OCI-LY7 (cell line): Measurements from ENCODE around the gene GANAB. TPM values are rescaled to one million over a fixed set of nuclear protein-coding genes. Genes with fewer than 3 reads are reported as not detected.

Experiments
- BruUV-seq: library from RNA; stranded (reverse); fragments of 400-500 nt; replicated peaks from 2 replicates; lab custom pipeline; 2021; lab: Mats Ljungman, UMichigan
- CTCF ChIA-PET: fragments of 300-600 bp; sonication (Branson Sonifier 250); formaldehyde crosslinking; loops from one replicate; lab custom pipeline; 2022; ENCODE audit warnings: antibody characterized with exemption; ENCODE audit not compliant: unreplicated experiment; lab: Charles Lee
- POLR2A ChIA-PET: fragments of 300-600 bp; sonication (Branson Sonifier 250); formaldehyde crosslinking; loops from one replicate; lab custom pipeline; 2022; ENCODE audit warnings: antibody characterized with exemption; lab: Charles Lee
- DNase-seq: peaks from one replicate; pipeline ENCODE4 v3.0.0-alpha.2; 2015; ENCODE audit warnings: low spot score
- H2AFZ ChIP-seq: fragments of 200-600 bp; sonication (generic), shearing (Covaris generic); 2 replicates; pipeline ENCODE4 v1.6.1; 2014; ENCODE audit warnings: mild to moderate bottlenecking, antibody characterized with exemption, low read length, moderate library complexity
- H3K27ac ChIP-seq: fragments of 200-600 bp; sonication (generic); 2 replicates; pipeline ENCODE4 v1.5.1; 2014; ENCODE audit warnings: mixed run types, low read depth, mild to moderate bottlenecking, moderate library complexity, low read length, inconsistent platforms; ENCODE audit not compliant: poor library complexity, severe bottlenecking
- H3K36me3 ChIP-seq: fragments of 200-600 bp; sonication (generic); 2 replicates; pipeline ENCODE4 v1.6.1; 2014; ENCODE audit warnings: mild to moderate bottlenecking, antibody characterized with exemption, low read length, moderate library complexity, mixed read lengths; ENCODE audit not compliant: insufficient read depth
- H3K4me1 ChIP-seq: fragments of 200-600 bp; sonication (generic); 2 replicates; pipeline ENCODE4 v1.5.1; 2014; ENCODE audit warnings: mild to moderate bottlenecking, low read length; ENCODE audit not compliant: insufficient read depth, poor library complexity, severe bottlenecking
- H3K4me2 ChIP-seq: fragments of 200-600 bp; sonication (generic); 2 replicates; pipeline ENCODE4 v1.6.1; 2014; ENCODE audit warnings: mild to moderate bottlenecking, low read length
- H3K4me3 ChIP-seq: fragments of 200-600 bp; sonication (generic); 2 replicates; pipeline ENCODE4 v1.5.1; 2014; ENCODE audit warnings: mild to moderate bottlenecking, low read depth, low read length; ENCODE audit not compliant: poor library complexity, severe bottlenecking
- H3K79me2 ChIP-seq: fragments of 200-600 bp; sonication (generic); 2 replicates; pipeline ENCODE4 v1.6.1; 2016; ENCODE audit warnings: low read depth, mild to moderate bottlenecking, low read length, moderate library complexity, mixed read lengths; ENCODE audit not compliant: insufficient read depth
- H3K9me2 ChIP-seq: fragments of 200-600 bp; sonication (generic); 2 replicates; pipeline ENCODE4 v1.6.1; 2016; ENCODE audit warnings: mild to moderate bottlenecking, low read length, mixed read lengths; ENCODE audit not compliant: insufficient read depth
- H3K9me3 ChIP-seq: fragments of 200-600 bp; sonication (generic); 2 replicates; pipeline ENCODE4 v1.6.1; 2014; ENCODE audit warnings: mild to moderate bottlenecking, mixed run types, low read length, mixed read lengths
- H4K20me1 ChIP-seq: fragments of 200-600 bp; sonication (generic); 2 replicates; pipeline ENCODE4 v1.6.1; 2014; ENCODE audit warnings: mild to moderate bottlenecking, antibody characterized with exemption, low read length, moderate library complexity, mixed read lengths; ENCODE audit not compliant: insufficient read depth
- EZH2phosphoT487 ChIP-seq: fragments of 200-600 bp; sonication (generic); IDR thresholded peaks from 2 replicates; pipeline ENCODE4 v1.6.1; 2018; ENCODE audit warnings: low read depth, borderline replicate concordance, mild to moderate bottlenecking, mixed run types, antibody characterized with exemption, low read length, moderate library complexity, mixed read lengths
- intact Hi-C: fragments of 100-400 bp; cut with micrococcal nuclease; formaldehyde crosslinking; loops from one replicate; pipeline ENCODE4 v1.10.0; 2022; ENCODE audit not compliant: unreplicated experiment
- total RNA-seq, 2 experiments: library from RNA; depleted of rRNA in 1 of 2; stranded (reverse); fragments of >200 nt in 1 of 2; shearing (Covaris generic) in 1 of 2; gene quantifications; 2 replicates each; pipeline ENCODE4 v1.2.3, GENCODE V29; 2014 to 2022
- TF ChIP-seq, protein P1 (sequence below): fragments of 200-600 bp; sonication (generic); conservative IDR thresholded peaks from 2 replicates; pipeline ENCODE4 v1.5.1; 2014; ENCODE audit warnings: mild to moderate bottlenecking, antibody characterized with exemption, low read length, moderate library complexity, mixed read lengths

The GANAB gene
- total RNA-seq, 2 experiments from 2014 or later, result 108 to 217 TPM

DNA sequence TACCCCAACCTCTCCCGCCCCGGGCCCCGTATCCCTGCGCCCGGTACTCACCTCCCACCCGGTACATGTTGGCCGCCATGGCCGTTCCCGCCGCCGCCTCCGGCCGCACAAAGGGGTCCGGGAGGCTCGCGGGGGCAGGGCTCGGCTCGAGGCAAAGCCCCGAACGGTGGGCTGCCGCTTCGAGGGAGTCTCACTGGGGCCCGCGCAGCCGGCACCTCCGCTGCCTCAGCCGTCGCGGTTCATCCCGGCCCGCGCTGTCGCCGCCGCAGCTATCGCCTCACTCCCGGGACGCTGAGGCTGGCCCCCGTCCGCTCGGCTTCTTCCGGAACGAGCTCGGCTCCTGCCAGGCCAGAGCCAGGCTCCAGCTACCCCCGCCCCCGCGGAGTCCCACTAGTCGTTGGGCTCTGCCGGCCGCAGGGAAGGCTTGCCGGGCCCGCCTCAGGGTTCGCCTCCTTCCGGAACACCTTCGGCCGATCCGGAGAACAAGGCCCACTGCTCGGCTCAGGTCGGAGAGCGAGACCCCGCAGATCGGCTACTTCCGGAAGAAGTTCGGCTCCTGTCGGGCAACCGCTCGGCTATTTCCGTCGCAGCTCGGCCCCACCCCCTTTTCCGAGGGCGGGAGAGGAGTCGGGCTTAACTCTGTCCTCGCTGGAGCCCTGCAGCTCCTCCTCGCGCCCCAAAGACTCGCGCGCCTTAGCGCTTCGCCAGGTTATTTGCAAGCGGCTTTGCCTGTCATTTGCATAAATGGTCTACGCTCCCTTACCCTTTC lies 44.9 kb downstream of the GANAB start, which contains the start of gene MTA2:
MTA2 (minus strand) TSS at position 494 of the 769 bp plus-strand sequence; CDS start at position 79, 415 bp downstream.
- Histone ChIP-seq H3K79me2 (peaks cover 37% of the 10 kb centered on the region), H3K9me3 (no peaks in the 10 kb centered on the region), H4K20me1 (peaks cover 9% of the 10 kb centered on the region; the same call in 1 of the 2 replicates), H3K4me3 (peak within 1 kb of the TSS; percentile 98), H3K36me3 (peaks cover 82% of the 10 kb centered on the region), H2AFZ (peak within 1 kb of the TSS; percentile 34; the same call in 1 of the 2 replicates), H3K4me1 (peaks cover 24% of the 10 kb centered on the region), H3K4me2 (peak within 1 kb of the TSS; percentile 98), H3K9me2 (no peaks in the 10 kb centered on the region), H3K27ac (peak within 1 kb of the TSS; percentile 87)
- peak; percentile 99 for DNase-seq
- no TSS peak for BruUV-seq
- ChIA-PET POLR2A (interaction anchor here (0.6 to 2.5 kb wide), 9 partner anchors 10 to 230 kb away, joined by 3 to 37 read pairs (median 3); partner anchors contain the start of genes B3GAT3, STX5, TUT1 and UQCC3), CTCF (interaction anchor here (0.7 to 1.0 kb wide), 3 partner anchors 10 to 46 kb away, joined by 3 to 4 read pairs (median 3); partner anchors contain the start of gene TUT1)
- intact Hi-C loops, result loop anchor here (2.0 kb wide), 1 partner anchor 63 kb away; the partner anchor contains the start of genes C11orf98 and CSKMT
- TF ChIP-seq, protein P1, sequence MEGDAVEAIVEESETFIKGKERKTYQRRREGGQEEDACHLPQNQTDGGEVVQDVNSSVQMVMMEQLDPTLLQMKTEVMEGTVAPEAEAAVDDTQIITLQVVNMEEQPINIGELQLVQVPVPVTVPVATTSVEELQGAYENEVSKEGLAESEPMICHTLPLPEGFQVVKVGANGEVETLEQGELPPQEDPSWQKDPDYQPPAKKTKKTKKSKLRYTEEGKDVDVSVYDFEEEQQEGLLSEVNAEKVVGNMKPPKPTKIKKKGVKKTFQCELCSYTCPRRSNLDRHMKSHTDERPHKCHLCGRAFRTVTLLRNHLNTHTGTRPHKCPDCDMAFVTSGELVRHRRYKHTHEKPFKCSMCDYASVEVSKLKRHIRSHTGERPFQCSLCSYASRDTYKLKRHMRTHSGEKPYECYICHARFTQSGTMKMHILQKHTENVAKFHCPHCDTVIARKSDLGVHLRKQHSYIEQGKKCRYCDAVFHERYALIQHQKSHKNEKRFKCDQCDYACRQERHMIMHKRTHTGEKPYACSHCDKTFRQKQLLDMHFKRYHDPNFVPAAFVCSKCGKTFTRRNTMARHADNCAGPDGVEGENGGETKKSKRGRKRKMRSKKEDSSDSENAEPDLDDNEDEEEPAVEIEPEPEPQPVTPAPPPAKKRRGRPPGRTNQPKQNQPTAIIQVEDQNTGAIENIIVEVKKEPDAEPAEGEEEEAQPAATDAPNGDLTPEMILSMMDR, result no peak
- TF ChIP-seq EZH2phosphoT487, result no peak

DNA sequence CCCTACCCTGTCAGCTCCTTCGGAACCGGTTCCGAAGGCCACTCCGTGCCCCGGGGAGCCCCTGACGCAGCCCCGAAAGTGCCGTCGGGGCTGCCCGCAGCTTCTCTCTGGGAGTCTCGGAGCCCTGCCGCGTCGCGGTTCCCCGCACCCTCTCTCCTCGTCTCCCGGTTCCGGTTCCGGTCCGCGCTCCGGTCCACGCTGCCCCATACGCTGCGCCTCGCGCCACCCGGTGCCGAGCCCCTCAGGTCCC lies 45.4 kb downstream of the GANAB start:
- no peaks in the 10 kb centered on the region for H3K9me3 ChIP-seq
- CTCF ChIA-PET, result interaction anchor here (0.6 to 1.0 kb wide), 3 partner anchors 10 to 216 kb away, joined by 4 to 8 read pairs (median 6); partner anchors contain the start of gene TUT1
- no TSS peak for BruUV-seq
- TF ChIP-seq, protein P1, result no peak
- TF ChIP-seq EZH2phosphoT487, result no peak
- peak overlapping the region; percentile 87 for H3K27ac ChIP-seq
- peaks cover 37% of the 10 kb centered on the region for H3K79me2 ChIP-seq
- DNase-seq, result peak; percentile 43
- peaks cover 84% of the 10 kb centered on the region for H3K36me3 ChIP-seq
- peaks cover 9% of the 10 kb centered on the region; the same call in 1 of the 2 replicates for H4K20me1 ChIP-seq
- POLR2A ChIA-PET, result interaction anchor here (0.6 to 2.5 kb wide), 9 partner anchors 9 to 972 kb away, joined by 3 to 37 read pairs (median 6); partner anchors contain the start of genes B3GAT3, C11orf98, CSKMT and EEF1G
- no peaks in the 10 kb centered on the region for H3K9me2 ChIP-seq
- peak overlapping the region; percentile 98 for H3K4me3 ChIP-seq
- peaks cover 24% of the 10 kb centered on the region for H3K4me1 ChIP-seq
- peak overlapping the region; percentile 98 for H3K4me2 ChIP-seq
- H2AFZ ChIP-seq, result peak overlapping the region; percentile 34; the same call in 1 of the 2 replicates
- intact Hi-C loops, result loop anchor here (2.0 kb wide), 1 partner anchor 64 kb away; the partner anchor contains the start of genes C11orf98 and CSKMT
